PC-9 (cell line): Measurements from ENCODE around the gene LAMP1. TPM values are rescaled to one million over a fixed set of nuclear protein-coding genes. Genes with fewer than 3 reads are reported as not detected.
"Not testable (repeated sequence)": the region's sequence is repeated elsewhere in the genome, so short reads cannot be mapped to it uniquely, and the experiment has no call there.

Experiments used
- BruUV-seq: library from RNA; stranded (reverse); fragments of 400-500 nt; replicated peaks from 2 replicates; lab custom pipeline; 2021; lab: Mats Ljungman, UMichigan
- CTCF ChIA-PET: fragments of 300-600 bp; sonication (Branson Sonifier 250); formaldehyde crosslinking; loops from one replicate; lab custom pipeline; 2022; ENCODE audit warnings: antibody characterized with exemption; lab: Charles Lee
- POLR2A ChIA-PET: fragments of 300-600 bp; sonication (Branson Sonifier 250); formaldehyde crosslinking; loops from one replicate; lab custom pipeline; 2022; ENCODE audit warnings: antibody characterized with exemption; ENCODE audit not compliant: unreplicated experiment; lab: Charles Lee
- DNase-seq, 2 experiments: peaks; one replicate each; pipeline versions ENCODE4 v3.0.0 to v3.0.0-alpha.2; 2015 to 2022; ENCODE audit warnings: mixed read lengths in 1 of 2
- H2AFZ ChIP-seq: fragments of 200-600 bp; sonication (generic); 2 replicates; pipeline ENCODE4 v1.8.1; 2017; ENCODE audit warnings: antibody characterized with exemption
- H3F3A ChIP-seq: fragments of 200-600 bp; sonication (generic); 2 replicates; pipeline ENCODE4 v1.8.1; 2017; ENCODE audit warnings: antibody characterized with exemption, mild to moderate bottlenecking, low read depth; ENCODE audit not compliant: insufficient read depth
- H3K27ac ChIP-seq: fragments of 200-600 bp; sonication (generic); 2 replicates; pipeline ENCODE4 v1.6.1; 2016; ENCODE audit warnings: mixed run types
- H3K27me3 ChIP-seq: fragments of 200-600 bp; sonication (generic); 2 replicates; pipeline ENCODE4 v1.6.1; 2016; ENCODE audit warnings: low read depth, mixed run types; ENCODE audit not compliant: insufficient read depth
- H3K36me3 ChIP-seq: fragments of 200-600 bp; sonication (generic); 2 replicates; pipeline ENCODE4 v1.6.1; 2016; ENCODE audit warnings: low read depth, mixed run types
- H3K4me1 ChIP-seq: fragments of 200-600 bp; sonication (generic); replicated peaks from 2 replicates; pipeline ENCODE4 v1.6.1; 2016; ENCODE audit warnings: mixed run types; ENCODE audit not compliant: insufficient read depth
- H3K4me2 ChIP-seq: fragments of 200-600 bp; sonication (generic); 2 replicates; pipeline ENCODE4 v1.6.1; 2017; ENCODE audit warnings: mixed run types
- H3K4me3 ChIP-seq: fragments of 200-600 bp; sonication (generic); 2 replicates; pipeline ENCODE4 v1.6.1; 2016; ENCODE audit warnings: mixed run types
- H3K79me2 ChIP-seq: fragments of 200-600 bp; sonication (generic); 2 replicates; pipeline ENCODE4 v1.6.1; 2017; ENCODE audit warnings: low read depth, mixed run types
- H3K9me2 ChIP-seq: fragments of 200-600 bp; sonication (generic); 2 replicates; pipeline ENCODE4 v1.8.1; 2017; ENCODE audit warnings: mild to moderate bottlenecking; ENCODE audit not compliant: insufficient read depth
- H3K9me3 ChIP-seq: fragments of 200-600 bp; sonication (generic); 2 replicates; pipeline ENCODE4 v1.8.1; 2016; ENCODE audit warnings: low read depth; ENCODE audit not compliant: insufficient read depth
- H4K20me1 ChIP-seq: fragments of 200-600 bp; sonication (generic); 2 replicates; pipeline ENCODE4 v1.8.1; 2017; ENCODE audit not compliant: insufficient read depth
- CTCF ChIP-seq: fragments of 200-600 bp; sonication (generic); conservative IDR thresholded peaks from 2 replicates; pipeline ENCODE4 v1.6.1; 2017; ENCODE audit warnings: mixed run types, antibody characterized with exemption, mild to moderate bottlenecking, moderate library complexity
- EZH2 ChIP-seq: fragments of 200-600 bp; sonication (generic); IDR thresholded peaks from 2 replicates; pipeline ENCODE4 v1.8.0; 2017; ENCODE audit warnings: antibody characterized with exemption, low read depth
- intact Hi-C: fragments of 100-400 bp; cut with micrococcal nuclease; formaldehyde crosslinking; loops from one replicate; pipeline ENCODE4 v1.10.0; 2022; ENCODE audit not compliant: unreplicated experiment
- total RNA-seq: library from RNA; stranded (reverse); gene quantifications from 2 replicates; pipeline ENCODE4 v1.2.3, GENCODE V29; 2021

Gene LAMP1
- total RNA-seq, 1 experiment from 2014 or later = 186 TPM

- peaks cover 18% of the 10 kb centered on the region for H3F3A ChIP-seq
- DNase-seq = no peak
- H3K4me2 ChIP-seq = no peak overlapping the region
- no peak overlapping the region for H3K27ac ChIP-seq
- ChIA-PET POLR2A (no interaction called here), CTCF (no interaction called here)
- H3K27me3 ChIP-seq = no peaks in the 10 kb centered on the region
- peaks cover 11% of the 10 kb centered on the region for H3K4me1 ChIP-seq
- peaks cover 53% of the 10 kb centered on the region for H4K20me1 ChIP-seq
- no peaks in the 10 kb centered on the region for H3K9me3 ChIP-seq
- intact Hi-C loops = no loop called here
- no peak overlapping the region for H2AFZ ChIP-seq
- peaks cover 49% of the 10 kb centered on the region for H3K79me2 ChIP-seq
- no peaks in the 10 kb centered on the region for H3K9me2 ChIP-seq
- no peak for TF ChIP-seq CTCF
- H3K4me3 ChIP-seq = no peak overlapping the region
- BruUV-seq = no TSS peak
- H3K36me3 ChIP-seq = peaks cover 12% of the 10 kb centered on the region; the same call in 1 of the 2 replicates
These were observed 12.4 kb downstream of the LAMP1 start for GRCh38 chr13:113309473-113309872.

GRCh38 chr13:113314112-113314511 is 17.1 kb downstream of the LAMP1 start:
- CTCF ChIA-PET, DNase-seq: not testable (repeated sequence)

GRCh38 chr13:113314895-113315470 is 17.9 kb downstream of the LAMP1 start:
- H3K4me2 ChIP-seq, H3K4me1 ChIP-seq, H3K27me3 ChIP-seq, H3K4me3 ChIP-seq, H3K9me2 ChIP-seq, POLR2A ChIA-PET, H3K27ac ChIP-seq, CTCF ChIA-PET, H3K9me3 ChIP-seq, intact Hi-C loops, BruUV-seq, DNase-seq, H2AFZ ChIP-seq: not testable (repeated sequence)
- peaks cover 10% of the 10 kb centered on the region; the same call in 1 of the 2 replicates for H3K79me2 ChIP-seq
- H3F3A ChIP-seq = peaks cover 12% of the 10 kb centered on the region; the same call in 1 of the 2 replicates
- H4K20me1 ChIP-seq = peaks cover 31% of the 10 kb centered on the region
- H3K36me3 ChIP-seq = peaks cover 12% of the 10 kb centered on the region; the same call in 1 of the 2 replicates

More at GRCh38 chr13:113314112-113314511, 17.1 kb downstream of the LAMP1 start:
- H3K4me1 ChIP-seq, H2AFZ ChIP-seq, H3K9me3 ChIP-seq, BruUV-seq, H3K27ac ChIP-seq, H3K4me3 ChIP-seq, H3K9me2 ChIP-seq, POLR2A ChIA-PET, intact Hi-C loops, H3K4me2 ChIP-seq, H3K27me3 ChIP-seq: not testable (repeated sequence)
- Histone ChIP-seq H3F3A (peaks cover 12% of the 10 kb centered on the region), H3K79me2 (peaks cover 10% of the 10 kb centered on the region; the same call in 1 of the 2 replicates), H4K20me1 (peaks cover 38% of the 10 kb centered on the region), H3K36me3 (peaks cover 12% of the 10 kb centered on the region; the same call in 1 of the 2 replicates)

- Histone ChIP-seq H3K79me2 (peaks cover 10% of the 10 kb centered on the region; the same call in 1 of the 2 replicates), H4K20me1 (peaks cover 26% of the 10 kb centered on the region), H3K4me2 (no peak overlapping the region), H3K27ac (no peak overlapping the region), H3K4me3 (no peak overlapping the region), H2AFZ (no peak overlapping the region), H3K9me2 (no peaks in the 10 kb centered on the region), H3F3A (peaks cover 16% of the 10 kb centered on the region; the same call in 1 of the 2 replicates), H3K9me3 (no peaks in the 10 kb centered on the region), H3K4me1 (no peaks in the 10 kb centered on the region), H3K36me3 (peaks cover 11% of the 10 kb centered on the region), H3K27me3 (no peaks in the 10 kb centered on the region)
- DNase-seq = no peak
- intact Hi-C loops = no loop called here
- CTCF ChIA-PET = no interaction called here
- BruUV-seq = no TSS peak
- POLR2A ChIA-PET = interaction anchor here (0.7 kb wide), 1 partner anchor 27 kb away, joined by 9 read pairs; no protein-coding TSS in a partner anchor
- no peak for TF ChIP-seq CTCF
- no peak for TF ChIP-seq EZH2
These were observed 19.0 kb downstream of the LAMP1 start for GRCh38 chr13:113315992-113316391.
